NCI-H748 (cell line): ENCODE data around the gene CROCC.

Experiments used
- DNase-seq: peaks from one replicate; lab custom pipeline; 2025; ENCODE audit not compliant: unreplicated experiment; lab: John Stamatoyannopoulos, UW

The CROCC gene

DNA sequence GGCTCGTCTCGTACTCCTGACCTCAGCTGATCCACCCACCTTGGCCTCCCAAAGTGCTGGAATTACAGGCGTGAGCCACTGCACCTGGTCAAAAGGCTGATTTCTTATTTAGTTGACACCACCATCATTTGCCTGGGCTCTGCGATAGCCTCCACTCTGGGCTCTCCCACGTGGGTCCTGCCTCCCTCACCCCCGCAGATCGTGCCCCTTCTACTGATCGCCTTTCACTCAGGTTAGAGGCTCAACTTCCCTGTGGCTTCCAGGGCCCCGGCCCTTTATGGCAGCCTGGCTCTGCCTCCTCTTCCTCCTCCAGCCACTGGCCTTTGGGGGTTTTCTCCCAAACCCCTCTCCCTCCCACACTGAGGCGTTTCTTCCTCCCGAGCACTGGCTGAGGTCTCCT is 61.2 kb downstream of the CROCC start:
- DNase-seq: no peak

DNA sequence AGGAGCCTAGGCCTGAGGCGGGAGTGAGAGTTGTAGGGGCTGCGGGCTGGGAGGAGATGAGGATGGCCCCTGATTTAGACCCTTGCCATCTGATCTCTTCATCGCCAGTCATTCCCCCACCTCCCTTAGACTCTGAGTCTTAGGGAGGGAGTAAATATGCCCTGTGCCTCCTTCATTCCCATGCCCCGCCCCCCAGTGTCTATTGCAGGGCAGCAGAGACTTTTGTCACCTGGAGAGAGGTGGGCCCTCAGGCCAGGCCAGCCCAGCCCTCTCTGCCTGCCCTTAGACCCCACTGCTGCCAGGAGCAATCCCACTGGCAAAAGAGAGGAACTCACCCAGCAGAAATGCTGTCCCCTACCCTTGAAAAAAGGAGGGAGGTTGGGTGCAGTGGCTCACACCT is 61.9 kb downstream of the CROCC start:
- no peak for DNase-seq

DNA sequence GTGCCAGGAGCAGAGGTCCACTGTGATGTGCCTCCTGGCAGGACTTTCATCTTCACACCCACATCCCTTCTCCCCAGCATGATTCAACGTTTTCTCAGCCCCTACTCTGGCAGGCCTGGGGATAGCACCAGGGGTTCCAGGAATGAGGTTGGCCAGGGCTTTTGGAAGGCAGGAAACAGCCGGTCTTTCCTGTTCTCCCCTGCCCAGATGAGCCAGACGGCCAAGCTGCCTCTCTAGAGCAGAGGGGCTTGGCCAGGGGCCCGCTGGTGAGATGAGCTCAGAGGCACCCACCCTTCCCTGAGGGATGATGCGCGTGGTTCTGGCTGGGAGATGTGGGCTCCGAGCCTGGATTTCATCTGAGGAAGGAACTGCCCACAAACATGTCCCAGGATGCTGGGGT is 63.0 kb downstream of the CROCC start:
- DNase-seq: no peak

DNA sequence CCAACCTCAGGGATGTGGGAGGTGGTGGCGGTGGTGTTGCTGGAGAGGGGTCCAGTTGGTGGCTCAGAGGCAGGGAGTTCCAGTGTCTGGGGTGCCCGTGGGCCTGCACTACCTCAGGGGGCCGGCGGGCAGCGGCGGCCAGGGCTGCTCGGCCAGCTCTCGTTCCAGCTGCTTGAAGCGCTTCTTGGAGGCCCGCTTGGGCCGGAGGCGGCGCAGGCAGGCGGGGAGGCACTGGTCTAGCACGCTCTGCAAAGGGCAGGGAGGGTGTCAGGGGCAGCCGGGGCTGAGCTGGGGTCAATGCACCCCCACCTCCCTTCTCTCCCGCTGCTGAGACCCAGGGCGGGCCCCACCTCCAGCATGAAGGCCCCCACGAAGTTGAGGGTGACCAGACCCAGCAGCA is 64.4 kb downstream of the CROCC start:
- DNase-seq: no peak

DNA sequence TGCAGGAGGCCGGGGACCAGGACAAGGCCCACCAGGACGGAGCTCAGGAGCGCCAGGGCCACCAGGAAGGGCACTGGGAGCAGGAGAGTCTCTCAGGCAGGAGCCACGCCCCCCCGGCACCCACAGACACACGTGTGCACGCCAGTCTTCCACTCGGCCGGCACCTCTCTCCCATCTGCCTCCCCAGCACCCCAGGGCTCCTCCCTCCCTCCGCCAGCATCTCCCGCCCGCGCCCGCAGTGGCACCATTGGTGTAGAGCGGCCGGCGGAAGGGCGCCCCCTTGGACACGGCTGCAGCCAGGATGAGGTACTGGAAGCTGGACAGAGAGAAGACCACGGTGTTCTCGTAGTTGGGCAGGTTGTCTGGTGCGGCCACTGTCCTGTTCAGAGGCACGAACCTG is 64.8 kb downstream of the CROCC start:
- no peak for DNase-seq

DNA sequence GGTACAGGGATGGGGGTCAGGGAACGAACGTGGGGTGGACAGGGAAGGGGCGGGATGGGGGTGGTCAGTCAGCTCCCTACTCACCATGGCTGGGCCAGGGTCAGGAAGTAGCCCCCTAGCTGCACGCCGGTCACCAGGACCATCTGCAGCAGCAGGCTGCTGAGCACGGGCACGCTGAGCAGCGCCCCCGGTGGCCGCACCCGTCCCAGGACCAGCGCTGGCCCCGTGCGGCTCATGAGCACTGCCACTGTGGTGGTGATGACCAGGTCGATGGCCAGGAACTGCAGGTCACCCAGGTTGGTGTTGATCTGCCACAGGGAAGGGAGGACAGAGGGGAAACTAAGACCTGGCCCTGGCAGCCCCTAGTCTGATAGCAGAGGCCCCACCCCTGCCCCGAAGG is 65.2 kb downstream of the CROCC start:
- no peak for DNase-seq

DNA sequence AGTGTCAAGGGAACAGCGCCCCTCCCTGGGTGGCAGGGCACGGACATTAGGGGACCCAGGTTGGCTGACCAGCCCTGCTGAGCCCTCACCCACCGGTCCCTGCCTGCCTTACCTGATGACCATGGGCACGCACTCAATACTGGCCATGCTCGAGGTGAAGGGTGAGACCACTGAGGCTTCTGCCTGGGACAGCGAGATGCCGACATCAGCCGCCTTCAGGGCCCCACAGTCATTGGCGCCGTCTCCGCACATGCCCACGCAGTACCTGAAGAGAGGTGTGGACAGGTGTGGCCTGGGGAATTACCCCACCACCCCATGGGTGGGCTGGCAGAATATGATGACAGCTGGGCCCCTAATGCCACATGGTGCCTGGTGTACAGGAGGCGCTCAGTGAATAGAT is 66.5 kb downstream of the CROCC start:
- DNase-seq: no peak

DNA sequence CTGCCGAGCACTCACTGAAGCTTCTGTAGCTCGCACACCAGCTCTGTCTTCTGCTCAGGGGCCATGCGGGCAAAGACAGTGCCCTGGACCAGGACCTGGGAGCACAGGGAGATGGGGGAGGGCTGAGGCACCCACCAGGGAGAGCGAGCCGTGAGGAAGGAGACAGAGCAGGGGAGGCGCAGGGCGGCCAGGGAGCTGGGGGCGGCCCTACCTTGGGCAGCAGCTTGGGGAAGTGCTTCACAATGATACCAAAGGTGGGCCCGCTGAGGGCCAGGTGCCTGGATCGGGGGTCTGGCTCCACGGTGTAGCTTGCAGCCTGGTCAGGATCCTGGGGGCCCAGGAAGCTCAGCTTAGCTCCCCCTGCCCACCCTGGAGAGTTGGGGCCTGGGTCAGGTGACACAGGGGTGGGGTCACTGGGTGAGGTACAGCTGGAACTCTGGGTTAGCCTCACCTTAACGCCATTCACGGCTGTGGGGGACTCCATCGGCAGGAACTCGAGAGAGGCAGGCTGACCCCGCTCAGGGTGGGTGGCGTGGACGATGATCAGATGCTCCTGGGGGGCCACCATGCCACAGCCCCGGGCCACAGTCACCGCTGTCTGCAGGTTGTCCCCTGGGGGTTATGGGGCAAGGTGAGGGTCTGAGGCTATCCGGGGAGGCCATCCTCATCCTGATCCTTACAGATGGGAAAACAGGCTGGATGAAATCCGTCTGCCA is 68.1 kb downstream of the CROCC start:
- no peak for DNase-seq

DNA sequence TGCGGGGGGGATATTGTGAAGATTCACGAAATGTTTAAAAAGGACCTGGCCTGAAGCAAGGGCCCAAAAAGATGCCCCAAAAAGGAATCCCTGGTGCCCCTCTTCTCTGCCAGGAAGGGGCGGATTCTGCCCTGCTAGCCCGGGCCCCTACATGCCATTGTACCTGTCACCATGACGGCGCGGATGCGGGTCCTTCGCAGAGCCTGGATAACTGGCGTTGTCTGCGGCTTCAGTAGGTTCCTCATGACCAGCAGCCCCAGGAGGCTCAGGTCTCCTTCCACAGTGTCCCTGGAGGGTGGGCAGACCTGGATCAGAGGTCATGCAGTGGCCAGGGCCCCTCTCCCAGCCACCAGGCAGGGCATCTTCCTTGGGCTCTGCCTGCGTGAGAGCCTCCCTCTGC is 69.8 kb downstream of the CROCC start:
- DNase-seq: no peak

DNA sequence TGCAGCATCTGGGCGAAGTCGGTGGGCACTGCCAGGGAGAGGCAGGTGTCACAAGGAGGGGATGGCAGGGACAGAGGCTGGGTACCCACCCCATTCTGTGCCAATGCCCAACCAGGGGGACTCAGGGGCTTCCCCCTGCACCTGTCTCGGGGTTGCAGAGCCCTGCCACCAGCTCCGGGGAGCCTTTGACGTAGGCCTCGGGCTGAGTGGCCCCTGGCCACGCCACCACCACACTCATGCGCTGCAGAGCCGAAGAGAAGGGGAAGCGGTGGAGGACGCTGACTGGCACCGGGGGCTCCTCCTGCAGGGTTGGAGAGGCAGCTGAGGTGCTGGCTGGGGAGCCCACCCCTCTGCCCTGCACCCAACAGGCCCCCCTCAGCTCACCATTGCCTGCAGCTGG is 70.4 kb downstream of the CROCC start:
- DNase-seq: no peak

DNA sequence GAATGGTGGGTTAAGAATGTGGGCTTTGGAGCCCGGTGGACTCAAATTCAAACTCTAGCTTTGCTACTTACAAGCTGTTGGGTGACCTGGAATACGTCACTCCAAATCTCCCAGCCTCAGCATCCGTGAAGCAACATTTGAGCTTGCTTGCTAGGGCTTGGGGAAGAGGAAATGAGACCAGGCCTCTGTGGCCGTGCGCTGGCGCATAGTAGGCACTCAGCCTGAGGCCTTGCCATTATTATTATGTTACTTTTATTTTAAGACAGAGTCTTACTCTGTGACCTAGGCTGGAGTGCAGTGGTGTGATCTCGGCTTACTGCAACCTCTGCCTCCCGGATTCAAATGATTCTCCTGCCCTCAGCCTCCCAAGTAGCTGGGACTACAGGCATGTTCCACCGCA is 70.9 kb downstream of the CROCC start:
- DNase-seq: no peak

DNA sequence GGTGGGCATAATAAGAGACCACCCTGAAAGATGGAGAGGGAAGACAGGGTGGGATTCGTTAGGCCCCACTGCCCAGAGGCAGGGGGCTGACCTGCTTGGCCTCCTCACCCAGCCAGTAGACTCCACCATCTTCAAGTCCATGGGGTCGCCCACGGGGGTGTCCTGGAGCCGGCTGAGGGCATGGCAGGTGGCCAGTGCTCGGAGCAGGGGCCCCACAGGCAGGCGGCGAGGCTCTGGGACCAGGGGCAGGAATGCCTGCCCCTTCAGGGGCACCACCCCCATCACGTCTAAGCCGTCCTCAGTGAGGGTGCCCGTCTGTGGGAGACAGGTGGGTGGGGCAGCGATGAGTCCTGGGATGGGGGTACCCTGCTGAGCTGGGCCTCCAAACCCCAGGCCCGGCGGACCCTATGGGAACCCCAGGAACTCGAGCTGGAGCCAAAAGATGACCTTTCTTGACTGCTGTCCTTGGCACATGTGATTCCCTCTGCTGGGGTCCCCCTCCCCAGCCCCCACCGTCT is 71.8 kb downstream of the CROCC start:
- DNase-seq: no peak

DNA sequence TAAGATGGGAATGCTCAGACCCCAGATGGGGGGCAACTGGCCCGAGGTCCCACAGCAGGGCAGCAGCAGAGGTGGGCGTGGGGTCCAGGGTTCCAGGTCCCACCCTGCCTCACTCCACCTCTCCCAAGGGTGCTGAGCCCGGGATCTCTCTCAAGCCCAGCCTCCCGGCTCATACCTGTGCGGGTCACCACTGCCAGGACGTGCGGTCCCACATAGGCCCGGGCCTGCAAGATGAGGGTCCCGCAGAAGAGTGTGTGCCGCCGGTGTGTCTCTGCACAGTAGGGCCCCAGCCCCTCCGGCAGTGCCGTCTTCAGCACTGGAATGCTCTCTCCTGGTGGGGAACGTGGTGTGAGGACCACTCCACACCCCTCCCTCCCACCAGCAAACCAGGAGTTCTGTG is 75.1 kb downstream of the CROCC start:
- no peak for DNase-seq

DNA sequence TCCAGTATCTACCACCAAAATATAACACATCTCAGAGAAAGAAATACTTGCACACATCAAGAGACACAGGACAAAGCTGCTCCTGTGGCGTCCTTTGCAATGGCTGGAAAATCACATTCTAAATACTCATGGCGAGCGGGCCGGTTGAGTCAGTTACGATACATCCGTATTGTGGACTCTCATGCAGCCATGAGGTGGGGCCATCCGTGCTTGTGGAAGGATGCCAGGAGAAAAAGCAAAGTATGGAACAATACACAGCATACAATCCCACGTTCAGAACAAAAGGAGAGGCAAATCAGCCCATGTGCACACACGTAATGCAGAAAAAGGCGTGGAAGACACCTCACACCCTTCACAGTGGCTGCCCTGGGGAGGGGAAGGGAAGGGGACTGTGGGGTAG is 76.9 kb downstream of the CROCC start:
- DNase-seq: no peak

DNA sequence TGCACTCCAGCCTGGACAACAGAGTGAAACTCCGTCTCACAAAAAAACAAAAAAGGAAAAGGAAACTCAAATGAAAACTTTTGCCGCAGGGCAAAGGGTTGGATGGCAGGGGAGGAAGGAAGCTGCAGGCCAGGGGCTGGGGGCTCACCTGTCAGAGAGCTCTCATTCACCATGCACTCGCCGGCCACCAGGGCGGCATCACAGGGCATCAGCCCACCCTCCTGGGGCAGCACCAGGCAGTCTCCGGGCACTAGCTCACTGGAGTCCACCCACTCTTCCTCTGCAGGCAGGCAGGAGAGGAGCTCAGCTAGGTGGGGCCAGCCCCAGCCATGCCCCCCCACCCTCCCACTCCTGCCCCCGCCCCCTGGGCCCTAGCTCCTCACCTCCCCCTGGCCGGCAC is 78.1 kb downstream of the CROCC start:
- no peak for DNase-seq

DNA sequence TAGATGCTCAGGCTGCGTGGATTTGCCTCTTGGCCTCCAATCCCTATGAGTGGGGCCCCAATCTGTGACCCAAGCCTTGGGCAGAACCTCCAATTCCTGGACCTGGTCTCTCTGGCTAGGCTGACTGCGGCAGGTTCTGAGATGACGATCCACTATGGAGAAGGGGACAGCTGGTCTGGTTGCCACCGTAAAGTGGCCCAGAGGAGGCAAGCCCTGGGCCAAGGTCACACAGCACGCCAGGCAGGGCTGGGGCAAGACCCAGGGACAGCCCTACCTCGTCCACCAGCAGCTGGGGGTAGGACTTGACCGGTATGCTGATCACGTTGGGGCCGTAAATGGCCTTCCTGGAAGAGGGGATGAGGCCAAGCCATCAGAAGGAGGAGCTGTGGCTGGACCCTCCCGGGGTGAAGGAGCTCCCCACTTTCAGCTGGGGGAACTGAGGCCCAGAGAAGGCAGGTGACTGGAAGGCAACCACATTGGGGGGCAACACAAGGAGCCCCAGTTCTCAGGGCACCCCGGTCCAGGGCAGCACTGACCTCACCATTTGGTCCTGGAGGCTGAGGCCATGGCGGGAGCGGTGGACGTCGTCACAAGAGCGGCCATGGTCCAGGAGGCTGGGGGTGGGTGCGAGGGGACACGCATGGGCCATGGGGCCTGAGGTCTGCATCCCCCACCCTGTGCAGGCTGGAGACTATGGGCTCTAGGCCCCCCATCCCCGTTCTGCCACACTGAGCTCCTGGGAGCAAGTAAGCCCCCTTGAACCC is 80.2 kb downstream of the CROCC start:
- DNase-seq: no peak

DNA sequence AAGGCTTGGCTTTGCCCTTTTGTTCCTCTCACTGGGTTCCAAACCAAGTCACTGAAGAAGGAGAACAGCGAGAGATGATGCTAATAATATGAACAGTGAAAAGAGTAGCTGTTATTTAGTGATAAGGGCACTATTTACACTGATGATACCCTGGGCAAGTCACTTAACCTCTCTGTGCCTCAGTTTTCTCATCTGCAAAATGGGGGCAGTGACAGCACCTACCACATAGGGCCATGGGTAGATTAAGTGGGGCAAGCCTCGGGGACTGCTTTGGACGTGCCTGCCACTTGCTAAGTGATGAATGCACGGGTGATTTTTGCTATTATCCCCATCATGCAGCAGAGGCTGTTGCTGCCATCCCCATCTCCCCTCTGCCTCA is 80.8 kb downstream of the CROCC start:
- no peak for DNase-seq

DNA sequence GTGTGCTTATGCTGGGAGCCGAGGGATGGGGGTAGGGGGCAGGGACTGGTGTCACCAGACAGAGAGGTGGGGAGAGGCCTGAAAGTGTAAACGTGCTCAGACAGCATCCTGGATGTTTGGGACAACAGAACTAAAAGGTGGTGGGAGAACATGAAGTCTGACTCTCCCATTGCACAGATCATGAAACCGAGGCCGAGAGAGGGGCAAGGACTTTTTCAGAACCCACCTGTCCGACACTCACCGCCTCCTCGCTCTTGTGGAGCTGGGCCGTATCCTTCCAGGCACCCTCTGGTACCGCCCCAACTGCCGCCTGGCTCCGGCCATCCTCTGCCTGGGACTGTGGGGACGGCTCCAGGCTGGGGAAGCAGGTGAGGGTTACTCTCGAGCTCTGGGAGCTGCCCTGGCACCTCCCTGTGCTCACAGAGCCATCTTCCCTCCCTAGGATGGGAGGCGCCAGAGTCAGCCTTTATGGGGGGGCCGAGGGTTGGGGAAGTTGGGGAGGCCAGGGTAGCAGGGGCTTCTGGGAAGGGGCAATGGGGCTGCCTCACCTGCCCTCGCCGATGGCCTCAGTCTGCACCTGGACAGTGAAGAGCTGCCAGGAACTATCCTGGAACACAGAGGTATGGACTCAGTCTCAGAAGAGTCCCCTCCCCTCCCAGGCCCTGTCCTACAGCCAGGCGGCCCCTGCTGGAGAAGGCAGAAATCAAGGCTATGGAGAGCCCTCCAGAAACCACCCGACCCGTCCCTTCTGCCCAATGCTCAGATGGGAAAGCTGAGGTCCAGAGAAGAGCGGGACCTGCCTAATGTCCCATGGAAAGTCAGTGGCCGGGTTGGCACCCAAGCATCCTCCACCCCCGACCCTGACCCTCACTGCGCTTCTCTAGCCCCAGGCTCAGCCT is 83.0 kb downstream of the CROCC start:
- DNase-seq: no peak

DNA sequence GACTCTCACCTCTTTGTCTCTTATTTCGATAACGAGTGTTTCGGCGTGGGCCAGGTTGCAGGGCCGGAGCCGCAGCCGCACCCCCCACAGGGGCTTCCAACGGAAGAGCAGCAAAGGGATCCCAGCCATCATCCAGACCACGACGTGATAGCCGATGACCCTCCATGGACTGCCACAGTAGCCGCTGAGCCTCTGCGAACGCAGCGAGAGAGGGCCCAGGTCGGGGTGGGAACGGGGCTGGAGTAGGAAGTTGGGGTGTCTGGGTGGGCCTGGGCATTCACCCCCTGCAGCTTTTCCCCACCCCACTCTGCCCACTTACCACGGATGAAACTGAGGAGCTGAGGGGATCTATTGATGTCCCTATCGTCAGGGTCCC is 83.6 kb downstream of the CROCC start:
- DNase-seq: no peak

DNA sequence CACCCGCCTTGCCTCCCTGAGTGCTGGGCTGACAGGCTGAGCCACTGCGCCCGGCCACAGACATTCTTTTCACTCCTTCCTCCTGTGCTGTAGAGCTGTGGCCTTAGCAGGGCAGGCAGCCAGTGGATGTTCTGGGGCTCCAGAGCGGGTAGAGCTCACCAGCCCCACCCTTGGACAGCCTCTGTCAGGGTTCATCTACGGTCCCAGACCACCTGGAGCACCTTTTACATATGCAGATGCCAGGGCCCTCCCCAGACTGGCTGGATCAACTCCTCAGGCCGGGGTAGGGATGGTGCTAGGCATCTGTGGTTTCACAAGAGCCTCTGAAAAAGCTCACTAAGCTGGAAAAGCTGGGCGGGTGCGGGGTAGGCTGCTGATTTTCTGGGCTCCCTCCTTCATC is 85.4 kb downstream of the CROCC start:
- no peak for DNase-seq

DNA sequence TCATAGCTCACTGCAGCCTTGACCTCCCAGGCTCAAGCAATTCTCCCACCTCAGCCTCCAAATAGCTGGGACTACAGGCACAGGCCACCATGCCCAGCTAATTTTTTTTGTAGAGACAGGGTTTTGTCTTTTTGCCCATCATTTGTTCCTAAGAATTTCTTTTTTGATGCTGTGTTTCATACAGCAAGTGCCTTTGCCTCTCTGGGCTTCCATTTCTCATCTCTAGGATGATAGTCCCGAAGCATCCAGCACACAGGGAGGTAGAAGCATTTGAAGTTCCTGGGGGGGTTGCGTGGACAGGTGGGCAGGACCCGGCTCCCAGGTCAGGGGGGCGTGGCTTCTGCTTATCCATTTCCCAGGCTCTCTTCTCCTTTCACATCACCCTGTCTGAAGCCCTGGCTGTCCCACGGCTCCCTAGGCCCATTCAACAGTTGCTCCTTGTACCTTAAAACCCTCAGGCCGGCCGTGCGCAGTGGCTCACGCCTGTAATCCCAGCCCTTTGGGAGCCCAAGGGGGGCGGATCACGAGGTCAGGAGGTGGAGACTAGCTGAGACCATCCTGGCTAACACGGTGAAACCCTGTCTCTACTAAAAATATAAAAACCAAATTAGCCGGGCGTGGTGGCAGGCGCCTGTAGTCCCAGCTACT is 86.6 kb downstream of the CROCC start:
- no peak for DNase-seq
